ENCODE data around the gene PKNOX2.
"Not testable (repeated sequence)": the region's sequence is repeated elsewhere in the genome, so short reads cannot be mapped to it uniquely, and the experiment has no call there.

PKNOX2 gene

GRCh38 chr11:125201525-125202141, 37.1 kb downstream of the PKNOX2 start:
- DNase-seq (ENCODE audit: low read depth in 2 of 3, low spot score in 1 of 3): no peak

GRCh38 chr11:125202362-125202880, 37.9 kb downstream of the PKNOX2 start:
- DNase-seq (ENCODE audit: low read depth in 2 of 3, low spot score in 1 of 3): no peak

GRCh38 chr11:125202977-125203376, 38.4 kb downstream of the PKNOX2 start:
- DNase-seq (ENCODE audit: low read depth in 2 of 3, low spot score in 1 of 3): no peak

GRCh38 chr11:125207866-125208425, 43.4 kb downstream of the PKNOX2 start:
- no peak for DNase-seq (ENCODE audit: low read depth in 2 of 3, low spot score in 1 of 3)

- no peak for DNase-seq (ENCODE audit: low read depth in 2 of 3, low spot score in 1 of 3)
Observed at GRCh38 chr11:125210066-125210465, 45.5 kb downstream of the PKNOX2 start.

GRCh38 chr11:125211191-125211947, 46.8 kb downstream of the PKNOX2 start:
- DNase-seq (ENCODE audit: low read depth in 2 of 3, low spot score in 1 of 3): no peak

- no peak for DNase-seq (ENCODE audit: low read depth in 2 of 3, low spot score in 1 of 3)
Observed at GRCh38 chr11:125211948-125212340, 47.4 kb downstream of the PKNOX2 start.

GRCh38 chr11:125214601-125215565, 50.3 kb downstream of the PKNOX2 start:
- no peak for DNase-seq (ENCODE audit: low read depth in 2 of 3, low spot score in 1 of 3)

GRCh38 chr11:125215976-125216375, 51.4 kb downstream of the PKNOX2 start:
- DNase-seq (ENCODE audit: low read depth in 2 of 3, low spot score in 1 of 3): no peak

- DNase-seq (ENCODE audit: low read depth in 2 of 3, low spot score in 1 of 3): no peak
Observed at GRCh38 chr11:125218336-125218735, 53.8 kb downstream of the PKNOX2 start.

- DNase-seq (ENCODE audit: low read depth in 2 of 3, low spot score in 1 of 3): no peak
Observed at GRCh38 chr11:125221461-125221860, 56.9 kb downstream of the PKNOX2 start.

GRCh38 chr11:125222494-125222893, 57.9 kb downstream of the PKNOX2 start:
- DNase-seq (ENCODE audit: low read depth in 2 of 3, low spot score in 1 of 3): no peak

GRCh38 chr11:125223161-125223560, 58.6 kb downstream of the PKNOX2 start:
- DNase-seq (ENCODE audit: low read depth in 2 of 3, low spot score in 1 of 3): not testable (repeated sequence)

GRCh38 chr11:125223901-125224361, 59.4 kb downstream of the PKNOX2 start:
- DNase-seq (ENCODE audit: low read depth in 2 of 3, low spot score in 1 of 3): no peak

- no peak for DNase-seq (ENCODE audit: low read depth in 2 of 3, low spot score in 1 of 3)
Observed at GRCh38 chr11:125224391-125225021, 60.0 kb downstream of the PKNOX2 start.

GRCh38 chr11:125225401-125225800, 60.9 kb downstream of the PKNOX2 start:
- DNase-seq (ENCODE audit: low read depth in 2 of 3, low spot score in 1 of 3): no peak

- no peak for DNase-seq (ENCODE audit: low read depth in 2 of 3, low spot score in 1 of 3)
Observed at GRCh38 chr11:125226031-125226430, 61.5 kb downstream of the PKNOX2 start.

GRCh38 chr11:125226706-125227105, 62.2 kb downstream of the PKNOX2 start:
- DNase-seq (ENCODE audit: low read depth in 2 of 3, low spot score in 1 of 3): no peak

GRCh38 chr11:125227151-125227550, 62.6 kb downstream of the PKNOX2 start:
- no peak for DNase-seq (ENCODE audit: low read depth in 2 of 3, low spot score in 1 of 3)

GRCh38 chr11:125228445-125228844, 63.9 kb downstream of the PKNOX2 start:
- DNase-seq (ENCODE audit: low read depth in 2 of 3, low spot score in 1 of 3): no peak
